HG02759 (cell line): ENCODE data around the gene TP53I3.
"Not testable (repeated sequence)": the region's sequence is repeated elsewhere in the genome, so short reads cannot be mapped to it uniquely, and the experiment has no call there.

ENCODE experiments used
- ATAC-seq: cut with Tn5 transposase; IDR thresholded peaks from one replicate; pipeline ENCODE4 v1.9.1; 2021; ENCODE audit warnings: mild to moderate bottlenecking, moderate library complexity; ENCODE audit not compliant: unreplicated experiment

TP53I3 gene, protein sequence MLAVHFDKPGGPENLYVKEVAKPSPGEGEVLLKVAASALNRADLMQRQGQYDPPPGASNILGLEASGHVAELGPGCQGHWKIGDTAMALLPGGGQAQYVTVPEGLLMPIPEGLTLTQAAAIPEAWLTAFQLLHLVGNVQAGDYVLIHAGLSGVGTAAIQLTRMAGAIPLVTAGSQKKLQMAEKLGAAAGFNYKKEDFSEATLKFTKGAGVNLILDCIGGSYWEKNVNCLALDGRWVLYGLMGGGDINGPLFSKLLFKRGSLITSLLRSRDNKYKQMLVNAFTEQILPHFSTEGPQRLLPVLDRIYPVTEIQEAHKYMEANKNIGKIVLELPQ

DNA sequence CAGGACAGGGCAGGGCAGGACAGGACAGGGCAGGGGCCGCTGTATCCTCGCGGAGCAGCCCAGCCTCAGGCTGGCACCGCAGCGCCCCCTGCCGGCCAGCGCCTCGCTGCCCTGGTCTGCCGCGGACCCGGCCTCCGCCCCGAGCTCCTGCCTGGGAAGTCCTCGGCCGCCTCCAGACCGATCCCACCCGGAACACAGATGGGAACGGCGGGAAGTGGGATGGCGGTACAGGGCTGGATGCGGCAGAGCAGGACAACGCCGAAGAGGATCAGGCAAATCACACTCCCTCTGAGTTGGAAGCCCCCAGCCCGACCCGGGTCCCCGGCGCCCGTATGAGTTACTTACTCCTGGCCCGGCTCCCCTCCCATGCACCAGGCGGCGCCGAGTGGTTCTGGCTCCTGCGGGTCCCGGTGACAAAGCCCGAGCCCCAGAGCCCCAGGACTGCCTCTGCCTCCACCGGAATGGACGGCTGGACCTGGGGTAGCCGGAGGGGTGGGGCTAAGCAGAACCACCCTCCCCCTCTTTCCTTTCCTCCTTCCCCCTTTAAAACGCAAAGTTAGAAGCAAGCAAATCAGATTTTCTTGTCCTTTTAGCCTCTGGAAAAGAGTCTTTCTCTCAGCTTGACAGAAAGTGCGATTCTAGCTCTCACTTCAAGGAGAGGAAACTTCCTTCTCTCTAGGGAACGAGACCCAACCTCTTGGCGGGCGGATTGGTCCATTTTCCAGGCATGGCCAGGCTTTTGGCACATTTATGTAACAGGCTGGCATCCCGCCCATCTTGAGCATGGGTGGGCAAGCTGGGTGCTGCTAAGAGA lies at the start of gene TP53I3:
Gene TP53I3 (minus strand): TSS at position 449 of the 814 bp plus-strand sequence. CDS start 508 bp downstream, outside the sequence.
- peak; percentile 85 for ATAC-seq

DNA sequence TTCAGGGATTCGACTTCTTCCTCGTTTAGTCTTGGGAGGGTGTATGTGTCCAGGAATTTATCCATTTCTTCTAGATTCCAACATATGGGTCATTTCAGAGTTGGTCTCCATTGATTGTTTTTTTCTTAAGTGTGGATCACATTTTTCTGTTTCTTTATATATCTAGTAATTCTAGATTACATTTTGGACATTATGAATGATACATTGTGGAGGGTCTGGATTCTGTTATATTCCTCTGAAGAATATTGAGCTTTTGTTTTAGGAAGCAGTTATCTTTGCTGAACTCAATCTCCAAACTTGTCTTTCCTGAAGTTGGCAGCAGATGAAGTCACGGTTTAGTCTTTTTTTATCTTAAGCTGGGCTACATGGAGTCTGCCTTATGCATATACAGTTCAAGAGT lies 47.9 kb upstream of the TP53I3 start:
- ATAC-seq: no peak

DNA sequence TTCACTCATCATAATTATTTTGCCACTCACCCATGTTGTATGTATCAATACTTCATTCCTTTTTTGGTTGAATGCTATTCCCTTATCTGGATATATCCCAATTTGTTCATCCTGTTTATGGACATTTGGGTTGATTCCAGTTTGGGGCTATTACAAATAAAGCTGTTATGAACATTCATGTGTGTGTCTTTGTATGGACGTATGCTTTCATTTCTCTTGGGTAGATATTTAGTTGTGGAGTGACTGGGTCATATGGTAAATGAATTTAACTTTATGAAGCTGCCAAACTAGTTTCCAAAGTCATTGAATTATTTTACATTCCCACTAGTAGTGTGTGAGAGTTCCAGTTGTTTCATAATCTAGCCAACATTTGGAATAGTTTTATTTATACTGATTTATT lies 41.3 kb upstream of the TP53I3 start:
- no peak for ATAC-seq

DNA sequence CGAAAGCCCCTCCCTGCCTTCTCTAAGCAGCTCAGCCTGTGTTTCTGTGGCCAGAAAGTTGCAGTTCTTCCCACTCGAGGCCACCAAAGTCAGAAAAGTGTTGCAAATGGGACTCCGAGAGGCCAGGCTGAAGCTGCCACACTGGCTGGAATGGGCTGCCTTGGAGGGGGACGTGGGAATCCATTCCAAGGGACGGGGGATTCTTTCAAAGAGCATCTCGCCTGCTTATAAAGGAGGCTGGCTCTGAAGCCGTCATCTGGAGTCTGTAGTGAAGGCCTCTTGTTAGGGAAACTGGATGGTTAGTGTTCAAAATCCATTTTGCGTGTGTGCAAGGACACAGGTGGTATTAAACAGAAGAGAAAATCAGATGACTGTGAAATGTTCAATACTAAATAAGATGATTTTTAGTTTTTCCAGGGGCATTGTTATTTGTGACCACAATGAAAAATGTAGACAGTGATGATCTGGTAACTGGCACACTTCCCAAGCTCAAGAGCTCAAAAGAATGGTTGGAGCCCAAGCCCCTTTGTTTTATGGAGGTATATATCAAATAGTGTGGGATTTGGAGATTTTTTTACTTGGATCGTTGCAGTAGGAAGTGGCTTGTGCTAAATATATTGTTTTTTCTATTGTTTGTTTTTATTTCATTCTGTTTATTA lies 39.4 kb upstream of the TP53I3 start:
- peak; percentile 7 for ATAC-seq

DNA sequence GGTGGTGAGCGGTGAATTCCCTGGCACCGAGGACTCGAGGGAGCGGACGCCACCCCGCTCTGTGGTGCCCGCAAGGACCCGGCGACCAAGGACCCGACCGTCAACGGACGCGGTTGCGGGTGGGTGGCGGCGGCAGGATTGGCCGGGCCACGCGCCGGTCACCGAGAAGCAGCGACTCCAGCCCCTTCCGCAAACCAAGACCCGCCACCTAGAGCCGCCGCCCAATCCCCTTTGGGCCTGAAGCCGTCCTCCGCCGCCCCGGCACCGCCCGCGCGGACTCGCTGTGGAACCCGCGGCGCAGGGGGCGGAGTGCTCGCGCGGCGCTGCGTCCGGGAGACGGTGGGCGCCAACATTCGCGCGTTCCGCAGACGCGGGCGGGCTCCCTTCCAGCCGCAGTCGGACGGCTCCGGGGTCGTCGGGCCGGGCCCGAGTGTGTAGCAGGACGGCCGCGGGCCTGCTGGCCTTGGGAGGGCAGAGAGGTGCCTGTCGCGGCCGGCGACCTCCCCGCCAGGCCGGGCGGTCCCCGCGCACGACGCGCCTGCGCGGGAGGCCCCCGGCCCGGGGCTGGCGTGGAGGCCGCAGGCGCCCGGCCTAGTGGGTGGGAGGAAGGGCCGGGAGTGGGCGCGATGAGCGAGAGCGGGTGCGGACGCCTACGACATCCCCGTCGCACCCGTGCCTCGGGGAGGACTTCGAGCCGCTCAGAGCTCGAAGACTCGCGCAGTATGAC lies 38.7 kb upstream of the TP53I3 start, which contains the start of the genes FAM228B and PFN4:
Gene FAM228B (plus strand): TSS at position 275 of the 727 bp plus-strand sequence. CDS start 893 bp downstream, outside the sequence.
Gene PFN4 (minus strand): TSS at position 140 of the 727 bp plus-strand sequence. CDS start 799 bp downstream, outside the sequence.
- ATAC-seq: peak; percentile 94

DNA sequence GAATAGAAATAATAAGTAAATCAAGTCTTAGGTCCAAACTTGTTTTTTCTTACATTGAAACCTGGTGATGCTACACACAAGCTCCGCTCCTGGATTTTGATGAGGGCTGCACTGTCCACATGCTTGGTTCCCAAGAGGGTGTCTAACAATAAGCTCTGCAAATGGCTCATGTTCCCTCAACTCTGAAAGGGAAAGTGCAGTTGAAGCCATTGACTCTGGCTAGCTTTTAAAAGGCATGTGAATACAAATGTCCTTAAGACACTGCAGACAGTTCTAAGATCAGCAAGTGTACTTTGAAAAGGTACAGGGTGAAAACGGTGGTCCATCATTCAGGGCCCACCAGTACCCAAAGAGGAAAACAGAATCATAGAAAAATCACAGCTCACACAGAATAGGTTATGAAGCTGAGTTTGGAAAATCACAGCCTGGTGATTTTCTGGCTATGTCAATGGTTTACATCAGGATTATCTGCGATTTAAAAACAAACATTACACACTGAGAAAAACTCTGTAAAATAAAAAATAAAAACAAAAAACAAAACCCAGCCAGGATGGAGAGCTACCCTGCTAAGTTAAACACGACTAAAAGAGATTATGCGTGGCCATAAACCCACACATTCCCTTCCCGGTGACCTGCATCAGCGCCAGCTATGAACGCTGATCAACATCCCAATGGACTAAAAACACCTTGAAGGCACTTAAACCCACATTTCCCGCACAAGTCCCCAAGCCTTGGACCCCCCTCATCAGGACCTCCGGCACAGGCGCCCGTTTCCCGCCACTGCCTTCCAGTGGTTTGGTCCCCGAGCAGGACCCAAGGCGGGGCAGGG lies 37.9 kb upstream of the TP53I3 start:
- ATAC-seq: no peak

DNA sequence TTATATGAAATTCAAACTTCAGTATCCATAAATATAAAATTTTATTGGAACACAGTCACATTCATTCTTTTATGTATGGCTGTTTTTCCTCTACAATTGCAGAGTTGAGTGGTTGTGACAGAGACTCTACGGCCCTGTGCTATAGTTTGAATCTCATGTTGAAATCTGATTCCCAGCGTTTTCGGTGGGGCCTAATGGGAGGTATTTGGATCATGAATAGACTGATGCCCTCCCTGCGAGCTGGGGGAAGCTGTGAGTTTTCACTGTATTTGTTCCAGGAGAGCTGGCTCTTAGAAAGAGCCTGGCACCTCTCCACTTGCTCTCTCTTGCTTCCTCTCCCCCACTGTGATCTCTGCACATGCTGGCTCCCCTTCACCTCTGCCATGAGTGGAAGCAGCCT lies 36.8 kb upstream of the TP53I3 start:
- no peak for ATAC-seq

DNA sequence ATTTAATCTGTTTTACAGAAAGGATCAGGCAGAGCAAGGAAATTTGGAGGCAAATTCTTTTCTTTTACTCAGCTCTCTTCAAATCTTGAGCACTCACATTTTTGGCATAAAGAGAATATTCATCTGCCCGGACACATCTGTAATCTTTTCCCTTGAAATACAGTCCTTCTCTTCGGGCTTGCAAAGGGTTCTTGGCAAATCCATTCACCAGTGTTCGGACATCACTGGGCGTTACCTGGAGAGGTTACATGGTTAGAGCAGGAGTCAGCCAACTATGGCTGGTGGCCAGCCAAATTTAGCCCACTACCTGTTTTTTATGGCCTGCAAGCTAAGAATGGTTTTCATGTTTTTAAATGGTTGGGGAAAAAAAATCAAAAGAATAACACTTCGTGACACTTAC lies 36.4 kb upstream of the TP53I3 start:
- ATAC-seq: no peak

DNA sequence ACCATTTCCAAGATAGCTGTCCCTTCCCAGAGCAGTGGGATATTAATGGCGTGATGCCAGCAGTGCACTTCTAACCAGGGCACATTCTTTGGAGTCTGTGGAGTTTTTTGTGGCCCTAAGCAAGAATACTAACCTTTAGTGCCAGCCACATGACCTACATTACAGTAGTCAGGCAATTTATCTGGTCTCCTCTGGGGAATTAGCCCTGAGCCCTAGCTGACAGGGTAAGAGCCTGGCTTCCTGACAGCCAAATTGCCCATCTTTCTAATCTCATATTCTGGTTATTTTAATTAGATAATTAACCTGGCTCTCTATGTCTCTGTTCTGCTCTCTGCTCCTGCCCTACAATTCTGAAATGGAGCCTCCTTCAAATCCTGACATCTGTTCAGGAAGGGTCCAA lies 33.3 kb upstream of the TP53I3 start:
- ATAC-seq: no peak

DNA sequence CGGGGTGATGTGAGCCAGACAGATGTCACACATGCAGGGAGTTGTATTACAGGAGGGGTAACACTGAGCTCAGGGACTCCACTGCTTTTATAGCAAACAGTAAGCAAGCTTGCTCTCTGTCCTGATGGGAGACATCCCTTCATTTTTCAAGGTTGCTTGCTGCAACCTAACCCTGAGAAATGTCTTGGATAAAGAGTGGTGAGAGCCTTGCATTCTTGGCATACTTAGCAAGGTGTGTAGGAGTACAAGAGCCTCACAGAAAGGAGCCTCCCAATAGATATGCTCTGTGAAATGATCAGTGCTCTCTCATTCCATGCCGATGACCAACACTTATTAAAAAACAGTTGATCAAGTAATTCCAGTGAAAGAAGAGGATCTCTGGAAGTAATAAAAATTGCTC lies 30.4 kb upstream of the TP53I3 start:
- ATAC-seq: no peak

DNA sequence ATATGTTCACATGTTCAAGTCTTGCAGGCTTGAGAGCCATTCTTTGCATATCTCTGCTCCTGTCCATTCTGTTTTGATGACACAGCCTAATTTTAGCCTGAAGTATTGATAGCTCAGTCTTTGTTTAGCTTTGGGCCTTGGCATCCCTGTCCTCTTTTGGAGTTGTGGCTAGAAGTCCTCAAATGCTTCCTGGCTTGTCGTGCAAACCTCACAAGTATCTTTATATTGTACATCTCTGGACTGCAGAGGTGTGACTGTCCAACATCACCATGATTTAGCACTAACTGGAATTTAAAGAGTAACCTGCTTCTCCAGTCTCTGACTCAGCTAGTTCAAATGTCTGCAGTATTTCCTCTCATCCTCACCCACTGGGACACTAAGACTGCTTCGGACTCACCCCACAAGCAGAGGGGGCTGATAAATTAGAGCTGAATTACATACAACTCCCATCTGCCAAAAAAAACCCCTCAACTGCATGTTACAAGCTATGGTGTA lies 26.8 kb upstream of the TP53I3 start:
- no peak for ATAC-seq

DNA sequence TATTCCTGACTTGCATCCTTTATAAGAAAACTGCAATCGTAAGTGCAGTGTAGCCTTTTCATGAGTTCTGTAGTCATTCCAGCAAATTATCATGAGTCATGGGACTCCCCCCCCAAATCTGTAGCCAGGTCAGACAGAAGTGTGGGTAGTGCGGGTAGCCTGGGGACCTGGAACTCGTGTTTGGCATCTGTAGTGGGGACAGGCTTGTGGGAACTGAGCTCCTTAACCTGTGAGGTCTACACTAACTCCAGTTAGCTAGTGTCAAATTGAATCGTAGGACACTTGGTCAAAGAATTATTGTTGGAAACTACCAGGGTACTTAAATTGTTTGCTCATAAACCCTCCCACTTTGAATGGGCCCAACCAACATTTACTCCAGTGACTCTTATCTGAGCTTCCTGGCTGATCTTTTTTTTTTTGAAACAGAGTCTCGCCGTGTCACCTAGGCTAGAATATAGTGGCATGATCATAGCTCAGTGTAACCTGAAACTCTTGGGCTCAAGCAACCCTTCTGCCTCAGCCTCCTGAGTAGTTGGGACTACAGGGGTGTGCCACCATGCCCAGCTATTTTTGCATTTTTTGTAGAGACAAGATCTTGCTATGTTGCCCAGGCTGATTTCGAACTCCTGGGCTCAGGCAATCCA lies 26.1 kb upstream of the TP53I3 start:
- no peak for ATAC-seq

DNA sequence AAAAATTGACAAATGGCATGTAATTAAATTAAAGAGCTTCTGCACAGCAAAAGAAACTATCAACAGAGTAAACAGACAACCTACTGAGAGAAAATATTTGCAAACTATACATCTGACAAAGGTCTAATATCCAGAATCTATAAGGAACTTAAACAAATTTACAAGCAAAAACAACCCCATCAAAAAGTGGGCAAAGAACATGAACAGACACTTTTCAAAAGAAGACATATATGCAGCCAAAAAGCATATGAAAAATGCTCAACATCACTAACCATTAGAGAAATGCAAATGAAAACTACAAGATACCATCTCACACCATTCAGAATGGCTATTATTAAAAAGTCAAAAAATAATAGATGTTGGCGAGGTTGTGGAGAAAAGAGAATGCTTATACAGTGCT lies 24.8 kb upstream of the TP53I3 start:
- not testable (repeated sequence) for ATAC-seq

DNA sequence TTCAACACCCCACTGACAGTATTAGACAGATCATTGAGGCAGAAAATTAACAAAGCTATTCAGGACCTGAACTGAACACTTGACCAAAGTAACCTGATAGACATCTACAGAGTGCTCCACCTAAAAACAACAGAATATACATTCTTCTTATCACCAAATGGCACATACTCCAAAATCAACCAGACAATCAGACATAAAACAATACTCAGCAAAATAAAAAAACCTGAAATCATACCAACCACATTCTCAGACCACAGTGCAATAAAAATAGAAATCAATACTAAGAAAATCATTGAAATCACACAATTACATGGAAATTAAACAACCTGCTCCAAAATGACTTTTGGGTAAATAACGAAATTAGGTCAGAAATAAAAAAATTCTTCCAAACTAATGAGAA lies 22.7 kb upstream of the TP53I3 start:
- no peak for ATAC-seq

DNA sequence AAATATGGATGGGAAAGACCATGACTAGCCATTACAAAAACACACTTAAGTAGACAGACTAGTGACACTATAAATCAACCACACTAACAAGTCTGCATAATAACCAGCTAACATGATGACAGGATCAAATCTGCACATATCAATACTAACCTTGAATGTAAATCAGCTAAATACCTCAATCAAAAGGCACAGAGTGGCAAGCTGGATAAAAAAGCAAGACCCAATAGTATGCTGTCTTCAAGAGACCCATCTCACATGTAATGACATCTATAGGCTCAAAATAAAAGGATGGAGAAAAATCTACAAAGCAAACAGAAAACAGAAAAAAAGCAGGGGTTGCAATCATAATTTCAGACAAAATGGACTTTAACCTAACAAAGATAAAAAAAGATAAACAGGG lies 22.2 kb upstream of the TP53I3 start:
- ATAC-seq: no peak

DNA sequence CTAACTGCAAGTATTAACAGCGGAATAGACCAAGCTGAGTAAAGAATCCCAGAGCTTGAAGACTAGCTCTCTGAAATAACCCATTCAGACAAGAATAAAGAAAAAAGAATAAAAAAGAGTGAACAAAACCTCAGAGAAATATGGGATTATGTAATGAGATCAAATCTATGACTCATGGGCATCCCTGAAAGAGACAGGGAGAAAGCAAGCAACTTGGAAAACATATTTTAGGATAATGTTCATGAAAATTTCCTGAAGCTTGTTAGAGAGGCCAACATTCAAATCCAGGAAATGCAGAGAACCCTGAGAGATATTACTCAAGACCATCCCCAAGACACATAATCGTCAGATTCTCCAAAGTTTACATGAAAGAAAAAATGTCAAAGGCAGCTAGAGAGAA lies 21.2 kb upstream of the TP53I3 start:
- ATAC-seq: no peak

DNA sequence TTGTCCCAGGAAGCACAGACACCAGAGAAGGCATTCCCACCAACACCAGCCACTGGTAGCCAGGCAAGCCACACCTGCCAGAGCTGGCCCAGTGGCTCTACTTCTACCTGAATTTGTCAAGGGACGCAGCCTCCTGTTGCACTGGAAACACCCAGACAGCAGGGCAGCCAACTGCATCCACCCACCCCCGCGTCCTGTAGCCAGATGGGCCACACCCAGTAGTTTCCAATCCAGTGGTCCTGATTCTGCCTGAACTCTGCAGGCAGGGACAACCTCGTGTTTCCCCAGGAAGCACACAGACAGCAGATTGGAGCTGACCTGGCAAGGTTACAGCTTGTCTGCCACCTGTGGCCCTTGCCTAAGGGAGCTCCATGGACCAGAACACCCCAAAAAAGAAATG lies 20.3 kb upstream of the TP53I3 start:
- no peak for ATAC-seq

DNA sequence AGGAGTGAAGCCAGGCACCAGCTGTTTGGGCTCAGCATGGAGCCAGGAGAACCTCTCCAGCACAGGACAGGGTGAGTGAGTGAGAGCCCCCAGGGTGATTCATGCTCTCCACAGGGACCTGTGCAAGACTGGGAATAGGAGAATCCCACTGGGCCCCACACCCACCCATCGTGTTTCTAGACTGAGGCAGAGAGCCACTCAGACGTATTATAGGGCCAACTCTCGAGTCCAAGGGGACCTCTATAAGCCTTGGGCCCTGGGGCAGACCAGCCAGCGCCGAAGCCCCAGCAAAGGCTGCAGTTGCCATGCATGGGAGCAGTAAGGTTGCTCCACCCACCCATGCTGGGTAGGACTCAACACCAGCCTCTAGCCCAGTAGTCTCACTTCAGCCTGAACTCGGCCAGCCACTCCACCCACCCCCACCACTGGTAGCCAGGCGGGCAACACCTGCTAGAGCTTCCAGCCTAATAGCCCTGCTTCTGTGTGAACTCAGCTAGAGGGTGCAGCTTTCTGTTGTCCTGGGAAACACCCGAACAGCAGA lies 19.5 kb upstream of the TP53I3 start:
- ATAC-seq: no peak

DNA sequence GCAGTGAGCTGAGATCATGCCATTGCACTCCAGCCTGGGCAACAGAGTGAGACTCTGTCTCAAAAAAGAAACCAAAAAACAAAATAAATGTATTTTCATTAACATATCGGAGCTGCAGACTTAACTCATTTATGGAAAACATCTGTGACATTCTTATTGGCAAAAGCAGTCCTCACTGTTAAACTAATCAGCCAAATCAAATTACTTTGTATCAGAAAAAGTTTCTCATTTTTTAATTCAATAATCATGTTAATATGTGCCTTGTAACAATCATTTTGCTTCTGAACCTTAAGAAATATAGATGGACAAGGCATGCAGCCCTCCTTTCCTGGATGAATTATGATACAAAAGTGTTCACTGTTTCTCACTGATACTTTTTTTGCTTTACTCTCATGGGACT lies 18.0 kb upstream of the TP53I3 start:
- no peak for ATAC-seq
